Measurements from ENCODE around the gene DLG2.

DNA sequence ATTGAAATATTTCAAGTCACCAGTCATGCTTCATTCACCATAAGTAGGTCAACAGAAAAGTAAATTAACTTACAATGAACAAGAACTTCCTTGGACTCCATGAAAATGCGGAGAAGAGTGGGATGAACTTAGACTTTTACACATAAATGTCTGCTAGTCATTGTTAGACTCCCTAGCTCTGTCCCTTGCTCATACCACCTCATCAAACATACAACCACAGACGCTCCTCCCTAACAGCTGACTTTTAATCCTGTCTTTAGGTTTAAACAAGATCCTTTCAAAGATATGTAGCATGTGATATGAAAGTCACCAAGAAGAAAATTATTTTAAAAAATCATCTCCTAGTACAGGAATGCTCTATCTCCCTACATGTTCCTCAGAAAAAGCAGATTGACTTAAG lies 248.1 kb downstream of the DLG2 start:
- TF ChIP-seq, protein P1, sequence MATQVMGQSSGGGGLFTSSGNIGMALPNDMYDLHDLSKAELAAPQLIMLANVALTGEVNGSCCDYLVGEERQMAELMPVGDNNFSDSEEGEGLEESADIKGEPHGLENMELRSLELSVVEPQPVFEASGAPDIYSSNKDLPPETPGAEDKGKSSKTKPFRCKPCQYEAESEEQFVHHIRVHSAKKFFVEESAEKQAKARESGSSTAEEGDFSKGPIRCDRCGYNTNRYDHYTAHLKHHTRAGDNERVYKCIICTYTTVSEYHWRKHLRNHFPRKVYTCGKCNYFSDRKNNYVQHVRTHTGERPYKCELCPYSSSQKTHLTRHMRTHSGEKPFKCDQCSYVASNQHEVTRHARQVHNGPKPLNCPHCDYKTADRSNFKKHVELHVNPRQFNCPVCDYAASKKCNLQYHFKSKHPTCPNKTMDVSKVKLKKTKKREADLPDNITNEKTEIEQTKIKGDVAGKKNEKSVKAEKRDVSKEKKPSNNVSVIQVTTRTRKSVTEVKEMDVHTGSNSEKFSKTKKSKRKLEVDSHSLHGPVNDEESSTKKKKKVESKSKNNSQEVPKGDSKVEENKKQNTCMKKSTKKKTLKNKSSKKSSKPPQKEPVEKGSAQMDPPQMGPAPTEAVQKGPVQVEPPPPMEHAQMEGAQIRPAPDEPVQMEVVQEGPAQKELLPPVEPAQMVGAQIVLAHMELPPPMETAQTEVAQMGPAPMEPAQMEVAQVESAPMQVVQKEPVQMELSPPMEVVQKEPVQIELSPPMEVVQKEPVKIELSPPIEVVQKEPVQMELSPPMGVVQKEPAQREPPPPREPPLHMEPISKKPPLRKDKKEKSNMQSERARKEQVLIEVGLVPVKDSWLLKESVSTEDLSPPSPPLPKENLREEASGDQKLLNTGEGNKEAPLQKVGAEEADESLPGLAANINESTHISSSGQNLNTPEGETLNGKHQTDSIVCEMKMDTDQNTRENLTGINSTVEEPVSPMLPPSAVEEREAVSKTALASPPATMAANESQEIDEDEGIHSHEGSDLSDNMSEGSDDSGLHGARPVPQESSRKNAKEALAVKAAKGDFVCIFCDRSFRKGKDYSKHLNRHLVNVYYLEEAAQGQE (IDR thresholded peaks at IDR 0.05; ENCODE audit: insufficient replicate concordance, low read depth) = no peak
- TF ChIP-seq CTCF (IDR thresholded peaks at IDR 0.05; ENCODE audit: insufficient read depth, low read length) (no peak), GABPA (IDR thresholded peaks at IDR 0.05; ENCODE audit: low read depth) (no peak), SPI1 (IDR thresholded peaks at IDR 0.05; ENCODE audit: borderline replicate concordance, low read depth) (no peak)
